ENCODE measurements around the gene AKIRIN2. TPM values are rescaled to one million over a fixed set of nuclear protein-coding genes. Genes with fewer than 3 reads are reported as not detected.

Gene AKIRIN2
- total and polyA plus RNA-seq, 9 of the 15 experiments (the other 6 are each of a cell fraction or from before 2014, with no cell fraction given): 5.8 to 63.9 (median 28.1) TPM

DNA sequence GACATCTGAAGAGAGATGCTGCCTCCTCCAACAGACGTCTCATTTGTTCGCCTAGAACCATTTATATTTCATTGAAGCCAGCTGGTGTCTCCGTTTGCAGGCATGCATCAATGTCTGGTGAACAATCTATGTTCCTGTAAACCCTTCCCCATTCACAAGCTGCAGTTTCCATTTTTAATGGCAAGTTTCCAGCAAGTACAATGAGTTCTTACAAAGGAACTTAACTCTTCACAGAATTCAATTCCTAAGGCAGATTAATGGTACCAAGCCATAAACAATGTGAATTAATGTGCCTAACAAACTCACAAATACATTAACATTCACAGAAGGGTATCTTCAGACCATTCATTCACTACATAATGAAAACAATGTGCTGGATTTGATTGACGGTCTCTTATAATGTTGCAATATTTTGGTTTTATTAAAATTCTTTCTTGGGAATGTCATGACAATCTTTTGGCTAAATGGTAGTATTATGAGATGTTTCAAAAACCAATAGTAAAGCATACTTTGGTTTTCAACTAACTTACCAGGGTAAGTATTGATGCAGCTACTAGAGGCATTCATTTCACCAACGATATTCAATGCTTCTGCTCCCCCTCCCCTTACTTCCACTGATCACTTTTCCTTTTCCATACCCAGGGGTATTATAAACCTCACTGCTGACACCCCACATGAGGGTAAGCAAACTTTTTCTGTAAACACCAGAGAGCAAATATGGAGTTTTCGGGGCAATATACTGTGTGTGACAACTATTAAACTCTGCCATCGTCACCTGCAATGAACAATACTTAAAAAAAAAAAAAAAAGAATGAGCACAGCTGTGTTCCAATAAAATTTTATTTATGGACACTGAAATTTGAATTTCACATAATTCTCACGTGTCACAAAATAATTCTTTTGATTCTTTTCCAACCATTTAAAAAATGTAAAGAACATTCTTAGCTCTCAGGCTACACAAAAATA, 4.2 kb downstream of the AKIRIN2 start:
- peak overlapping the region in 1 of 2 experiments; percentile 90; a peak in 2 of 4 replicates for H3K9ac ChIP-seq (ENCODE audit: insufficient read depth in 1 of 2, low read depth in 2 of 2, low read length in 2 of 2)
- FAIRE-seq: no peak

More for the DNA sequence above, 4.2 kb downstream of the AKIRIN2 start:
- no peak for ATAC-seq
- 45% methylated on average over 8 of the region's 8 CpGs for WGBS (ENCODE audit: insufficient coverage, low coverage, missing lambda C conversion rate)
- Histone ChIP-seq H3K27ac (ENCODE audit: extremely low read depth, low read depth, low read length) (no peak overlapping the region), H3K9me3 (replicated peaks; ENCODE audit: control insufficient read depth, insufficient read depth, low read depth, low read length) (no peaks in the 10 kb centered on the region), H2AFZ (ENCODE audit: low read depth, low read length) (no peak overlapping the region), H4K20me1 (replicated peaks; ENCODE audit: control insufficient read depth, insufficient read depth, low read length) (peaks cover 49% of the 10 kb centered on the region), H3K9me1 (ENCODE audit: control insufficient read depth, insufficient read depth, low read length) (no peaks in the 10 kb centered on the region), H3K4me3 (peak overlapping the region; percentile 96), H3K36me3 (ENCODE audit: control insufficient read depth, insufficient read depth, low read length) (peaks cover 46% of the 10 kb centered on the region), H3K4me1 (replicated peaks in 1 of 2; ENCODE audit: control insufficient read depth in 2 of 2, insufficient read depth in 2 of 2, low read length in 2 of 2) (peaks cover 0 to 8% of the 10 kb centered on the region in 2 experiments; a peak in 2 of 5 replicates), H3K27me3 (ENCODE audit: control insufficient read depth in 2 of 2, insufficient read depth in 2 of 2, low read length in 2 of 2) (no peaks in the 10 kb centered on the region), H3K79me2 (ENCODE audit: control insufficient read depth, insufficient read depth, low read length) (peaks cover 92% of the 10 kb centered on the region), H3K4me2 (ENCODE audit: insufficient read depth, low read length) (peak overlapping the region; percentile 77)
- in situ Hi-C loops (cut with MboI) (no loop called here), intact Hi-C loops (cut with micrococcal nuclease) (loop anchor here (10.0 kb wide), 1 partner anchor 303 kb away; no protein-coding TSS in a partner anchor)
- ChIA-PET POLR2A (interaction anchor here (0.5 to 7.8 kb wide), 11 partner anchors 8 to 109 kb away, joined by 3 to 77 read pairs (median 5); partner anchors contain the start of gene RARS2), CTCF (ENCODE audit: low intra/inter-chr PET ratio) (no interaction called here)
- peak in 1 of 4 experiments; percentile 14 for DNase-seq (ENCODE audit: extremely low read depth in 1 of 4, low spot score in 3 of 4)
- TF ChIP-seq HDAC1 (IDR thresholded peaks at IDR 0.05) (no peak), NFIC (IDR thresholded peaks at IDR 0.05) (peak; percentile 45; the same call in 1 of the 2 replicates), POLR2B (IDR thresholded peaks at IDR 0.05; ENCODE audit: low read depth, partially characterized antibody) (no peak), NRF1 (conservative IDR thresholded peaks at IDR 0.05 in 1 of 2, IDR thresholded peaks at IDR 0.05 in 1 of 2) (no peak), ZNF3 (CRISPR knock-in tag; IDR thresholded peaks at IDR 0.05) (no peak)
- TF ChIP-seq, protein P1, sequence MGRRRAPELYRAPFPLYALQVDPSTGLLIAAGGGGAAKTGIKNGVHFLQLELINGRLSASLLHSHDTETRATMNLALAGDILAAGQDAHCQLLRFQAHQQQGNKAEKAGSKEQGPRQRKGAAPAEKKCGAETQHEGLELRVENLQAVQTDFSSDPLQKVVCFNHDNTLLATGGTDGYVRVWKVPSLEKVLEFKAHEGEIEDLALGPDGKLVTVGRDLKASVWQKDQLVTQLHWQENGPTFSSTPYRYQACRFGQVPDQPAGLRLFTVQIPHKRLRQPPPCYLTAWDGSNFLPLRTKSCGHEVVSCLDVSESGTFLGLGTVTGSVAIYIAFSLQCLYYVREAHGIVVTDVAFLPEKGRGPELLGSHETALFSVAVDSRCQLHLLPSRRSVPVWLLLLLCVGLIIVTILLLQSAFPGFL (CRISPR knock-in tag; IDR thresholded peaks at IDR 0.05): no peak
- TF ChIP-seq, protein P2, sequence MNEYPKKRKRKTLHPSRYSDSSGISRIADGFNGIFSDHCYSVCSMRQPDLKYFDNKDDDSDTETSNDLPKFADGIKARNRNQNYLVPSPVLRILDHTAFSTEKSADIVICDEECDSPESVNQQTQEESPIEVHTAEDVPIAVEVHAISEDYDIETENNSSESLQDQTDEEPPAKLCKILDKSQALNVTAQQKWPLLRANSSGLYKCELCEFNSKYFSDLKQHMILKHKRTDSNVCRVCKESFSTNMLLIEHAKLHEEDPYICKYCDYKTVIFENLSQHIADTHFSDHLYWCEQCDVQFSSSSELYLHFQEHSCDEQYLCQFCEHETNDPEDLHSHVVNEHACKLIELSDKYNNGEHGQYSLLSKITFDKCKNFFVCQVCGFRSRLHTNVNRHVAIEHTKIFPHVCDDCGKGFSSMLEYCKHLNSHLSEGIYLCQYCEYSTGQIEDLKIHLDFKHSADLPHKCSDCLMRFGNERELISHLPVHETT (CRISPR knock-in tag; conservative IDR thresholded peaks at IDR 0.05 in 1 of 2, IDR thresholded peaks at IDR 0.05 in 1 of 2): no peak
- TF ChIP-seq, protein P3, sequence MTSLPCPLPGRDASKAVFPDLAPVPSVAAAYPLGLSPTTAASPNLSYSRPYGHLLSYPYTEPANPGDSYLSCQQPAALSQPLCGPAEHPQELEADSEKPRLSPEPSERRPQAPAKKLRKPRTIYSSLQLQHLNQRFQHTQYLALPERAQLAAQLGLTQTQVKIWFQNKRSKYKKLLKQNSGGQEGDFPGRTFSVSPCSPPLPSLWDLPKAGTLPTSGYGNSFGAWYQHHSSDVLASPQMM (CRISPR knock-in tag; IDR thresholded peaks at IDR 0.05): no peak
- TF ChIP-seq, protein P4, sequence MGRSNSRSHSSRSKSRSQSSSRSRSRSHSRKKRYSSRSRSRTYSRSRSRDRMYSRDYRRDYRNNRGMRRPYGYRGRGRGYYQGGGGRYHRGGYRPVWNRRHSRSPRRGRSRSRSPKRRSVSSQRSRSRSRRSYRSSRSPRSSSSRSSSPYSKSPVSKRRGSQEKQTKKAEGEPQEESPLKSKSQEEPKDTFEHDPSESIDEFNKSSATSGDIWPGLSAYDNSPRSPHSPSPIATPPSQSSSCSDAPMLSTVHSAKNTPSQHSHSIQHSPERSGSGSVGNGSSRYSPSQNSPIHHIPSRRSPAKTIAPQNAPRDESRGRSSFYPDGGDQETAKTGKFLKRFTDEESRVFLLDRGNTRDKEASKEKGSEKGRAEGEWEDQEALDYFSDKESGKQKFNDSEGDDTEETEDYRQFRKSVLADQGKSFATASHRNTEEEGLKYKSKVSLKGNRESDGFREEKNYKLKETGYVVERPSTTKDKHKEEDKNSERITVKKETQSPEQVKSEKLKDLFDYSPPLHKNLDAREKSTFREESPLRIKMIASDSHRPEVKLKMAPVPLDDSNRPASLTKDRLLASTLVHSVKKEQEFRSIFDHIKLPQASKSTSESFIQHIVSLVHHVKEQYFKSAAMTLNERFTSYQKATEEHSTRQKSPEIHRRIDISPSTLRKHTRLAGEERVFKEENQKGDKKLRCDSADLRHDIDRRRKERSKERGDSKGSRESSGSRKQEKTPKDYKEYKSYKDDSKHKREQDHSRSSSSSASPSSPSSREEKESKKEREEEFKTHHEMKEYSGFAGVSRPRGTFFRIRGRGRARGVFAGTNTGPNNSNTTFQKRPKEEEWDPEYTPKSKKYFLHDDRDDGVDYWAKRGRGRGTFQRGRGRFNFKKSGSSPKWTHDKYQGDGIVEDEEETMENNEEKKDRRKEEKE (IDR thresholded peaks at IDR 0.05; ENCODE audit: borderline replicate concordance in 1 of 2, control insufficient read depth in 1 of 2, low read depth in 2 of 2, low read length in 1 of 2): 0 out of 4 replicates have a peak, but pooled peaks of 1 of the 2 experiments have one; percentile 37
- TF ChIP-seq, protein P5, sequence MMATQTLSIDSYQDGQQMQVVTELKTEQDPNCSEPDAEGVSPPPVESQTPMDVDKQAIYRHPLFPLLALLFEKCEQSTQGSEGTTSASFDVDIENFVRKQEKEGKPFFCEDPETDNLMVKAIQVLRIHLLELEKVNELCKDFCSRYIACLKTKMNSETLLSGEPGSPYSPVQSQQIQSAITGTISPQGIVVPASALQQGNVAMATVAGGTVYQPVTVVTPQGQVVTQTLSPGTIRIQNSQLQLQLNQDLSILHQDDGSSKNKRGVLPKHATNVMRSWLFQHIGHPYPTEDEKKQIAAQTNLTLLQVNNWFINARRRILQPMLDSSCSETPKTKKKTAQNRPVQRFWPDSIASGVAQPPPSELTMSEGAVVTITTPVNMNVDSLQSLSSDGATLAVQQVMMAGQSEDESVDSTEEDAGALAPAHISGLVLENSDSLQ (IDR thresholded peaks at IDR 0.05): 0 out of 2 replicates have a peak, but pooled peaks have one; percentile 28
- no TSS peak for BruUV-seq (replicated peaks)
